Hepatocyte (in vitro differentiated cells): ENCODE results near the gene ADGRG6.

Experiments used
- CTCF ChIP-seq: fragments of 200-600 bp; sonication (generic); IDR thresholded peaks from 2 replicates; pipeline ENCODE4 v1.5.1; 2016; ENCODE audit warnings: antibody characterized with exemption, mild to moderate bottlenecking; ENCODE audit not compliant: poor library complexity
- EZH2 ChIP-seq: fragments of 200-600 bp; sonication (generic); IDR thresholded peaks from 2 replicates; pipeline ENCODE4 v1.6.1; 2016; ENCODE audit warnings: antibody characterized with exemption, mild to moderate bottlenecking, borderline replicate concordance
- EZH2phosphoT487 ChIP-seq: fragments of 200-600 bp; sonication (generic); IDR thresholded peaks from one replicate; pipeline ENCODE4 v1.6.1; 2018; ENCODE audit warnings: antibody characterized with exemption, mild to moderate bottlenecking, low read depth, moderate library complexity; ENCODE audit not compliant: unreplicated experiment, severe bottlenecking

- TF ChIP-seq EZH2phosphoT487 (no peak), CTCF (no peak), EZH2 (no peak)
Measured at GRCh38 chr6:142438898-142439297, 137.1 kb downstream of the ADGRG6 start.
